ENCODE results near the gene BACH2. TPM values are rescaled to one million over a fixed set of nuclear protein-coding genes. Genes with fewer than 3 reads are reported as not detected.

Gene BACH2
- total RNA-seq, result 0.40 and 0.93 TPM in 2 replicates

DNA sequence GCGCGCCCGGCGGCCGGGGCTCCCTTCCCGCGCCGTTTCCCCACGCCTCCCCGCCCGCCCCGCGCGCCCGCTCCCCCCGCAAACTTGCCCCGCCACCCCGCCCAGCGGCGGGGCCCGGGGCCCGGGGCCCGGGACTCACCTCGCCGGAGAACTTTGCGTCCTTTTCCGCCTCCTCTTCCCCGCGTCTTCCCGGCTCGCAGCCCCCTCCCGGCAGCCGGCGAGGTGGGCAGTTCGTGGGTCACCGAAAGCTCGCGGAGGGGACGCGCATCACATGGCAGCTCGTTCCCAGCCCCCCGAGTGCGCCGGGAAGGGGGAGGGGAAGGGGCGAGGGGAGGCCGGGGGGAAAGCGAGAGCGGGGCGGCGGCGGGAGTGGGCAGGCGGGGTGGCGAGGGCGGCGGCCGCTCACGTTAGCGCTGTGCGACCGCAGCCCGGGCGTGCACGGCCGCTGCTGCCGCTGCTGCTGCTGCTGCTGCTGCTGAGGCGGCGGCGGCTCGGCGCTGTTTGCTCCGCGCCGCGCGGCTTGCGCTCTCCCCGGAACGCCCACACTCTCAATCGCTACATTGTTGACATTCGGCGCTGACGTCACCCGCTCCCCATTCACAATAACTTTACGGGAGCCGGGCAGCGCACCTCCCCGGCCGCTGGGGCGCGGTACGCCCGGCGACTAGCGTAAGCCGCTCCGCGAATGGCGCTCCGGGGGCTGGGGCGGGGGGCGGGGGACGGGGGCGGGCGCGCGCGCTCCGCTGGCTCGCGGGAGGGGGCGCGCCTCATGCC lies at the start of gene BACH2:
Gene BACH2, minus strand, starts transcription at position 503 of the 774 bp plus-strand sequence. CDS start 287,999 bp downstream, outside the sequence.

DNA sequence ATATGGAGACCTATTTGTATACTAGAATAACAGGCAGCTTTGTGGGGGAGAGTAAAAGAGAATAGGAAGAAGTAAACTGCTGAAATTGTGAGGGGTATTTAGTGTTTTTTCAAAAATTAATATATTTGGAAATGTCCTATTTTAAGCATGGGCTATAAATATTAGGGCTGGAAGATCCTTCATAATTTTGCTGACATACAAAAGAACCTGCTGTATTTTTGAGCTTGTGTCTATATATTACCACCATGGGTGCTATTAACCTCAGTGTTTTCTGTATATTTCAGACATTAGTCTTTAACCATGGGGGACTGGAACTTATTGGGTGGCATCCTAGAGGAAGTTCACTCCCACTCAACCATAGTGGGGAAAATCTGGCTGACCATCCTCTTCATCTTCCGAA lies 402.5 kb downstream of the BACH2 start, which contains the start of gene GJA10:
Gene GJA10, plus strand, starts transcription at position 301 of the 400 bp plus-strand sequence. Its CDS starts 0 bp downstream, at position 301.

Small RNA genes within 50 kb of the gene (small RNA-seq; reads per million reads assigned to genes)
- gene MIR4464 (not detected), gene RF00019 (not detected), gene RN7SKP110 (not detected)

Measured in thoracic aorta endothelial cell (primary cell).